Measurements from ENCODE around the gene RAB30.

DNA sequence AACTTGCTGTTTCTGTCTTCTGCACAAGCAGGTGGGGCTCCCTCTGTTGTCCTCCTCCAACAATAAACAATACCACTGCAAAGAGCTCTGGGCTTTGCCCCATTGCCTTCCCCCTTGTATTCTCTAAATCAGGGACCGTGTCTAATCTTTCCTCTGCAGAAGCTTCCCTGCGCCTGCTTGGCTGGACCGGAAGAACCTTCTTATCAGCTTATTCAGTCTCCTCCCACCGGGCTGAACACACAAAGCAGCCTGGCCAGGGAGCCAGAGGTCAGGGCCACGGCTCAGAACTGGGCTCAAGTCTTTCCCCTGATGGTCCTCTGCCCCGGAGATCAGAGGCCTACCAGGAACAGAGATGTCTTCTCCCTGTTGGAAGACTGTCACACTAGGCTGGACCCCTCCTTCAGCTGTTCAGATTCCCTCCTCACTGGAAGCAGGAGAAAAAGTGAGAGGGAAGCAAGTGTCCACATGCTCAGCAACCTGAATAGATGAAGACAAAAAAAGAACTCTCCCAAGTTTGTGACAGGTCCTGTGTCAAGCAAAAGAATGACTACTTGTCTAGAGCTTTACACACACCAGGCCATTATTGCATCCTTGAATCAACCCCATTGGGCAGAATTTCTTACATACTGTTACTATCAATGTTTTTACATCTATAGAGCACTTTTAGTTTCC, 63.7 kb downstream of the RAB30 start:
- TF ChIP-seq EZH2phosphoT487 (conservative IDR thresholded peaks at IDR 0.05; ENCODE audit: low read length), result no peak
- TF ChIP-seq, protein P1, sequence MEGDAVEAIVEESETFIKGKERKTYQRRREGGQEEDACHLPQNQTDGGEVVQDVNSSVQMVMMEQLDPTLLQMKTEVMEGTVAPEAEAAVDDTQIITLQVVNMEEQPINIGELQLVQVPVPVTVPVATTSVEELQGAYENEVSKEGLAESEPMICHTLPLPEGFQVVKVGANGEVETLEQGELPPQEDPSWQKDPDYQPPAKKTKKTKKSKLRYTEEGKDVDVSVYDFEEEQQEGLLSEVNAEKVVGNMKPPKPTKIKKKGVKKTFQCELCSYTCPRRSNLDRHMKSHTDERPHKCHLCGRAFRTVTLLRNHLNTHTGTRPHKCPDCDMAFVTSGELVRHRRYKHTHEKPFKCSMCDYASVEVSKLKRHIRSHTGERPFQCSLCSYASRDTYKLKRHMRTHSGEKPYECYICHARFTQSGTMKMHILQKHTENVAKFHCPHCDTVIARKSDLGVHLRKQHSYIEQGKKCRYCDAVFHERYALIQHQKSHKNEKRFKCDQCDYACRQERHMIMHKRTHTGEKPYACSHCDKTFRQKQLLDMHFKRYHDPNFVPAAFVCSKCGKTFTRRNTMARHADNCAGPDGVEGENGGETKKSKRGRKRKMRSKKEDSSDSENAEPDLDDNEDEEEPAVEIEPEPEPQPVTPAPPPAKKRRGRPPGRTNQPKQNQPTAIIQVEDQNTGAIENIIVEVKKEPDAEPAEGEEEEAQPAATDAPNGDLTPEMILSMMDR (IDR thresholded peaks at IDR 0.05; ENCODE audit: insufficient read depth, low read length, poor library complexity, severe bottlenecking), result no peak
